Measurements from ENCODE around the gene RERE.

RERE gene

GRCh38 chr1:8477983-8478362 is 339.5 kb downstream of the RERE start (continued):
- no peak for TF ChIP-seq ZNF423 (tag by site-specific recombination; IDR thresholded peaks at IDR 0.05)
- no peak for TF ChIP-seq ZNF624 (tag by site-specific recombination; IDR thresholded peaks at IDR 0.05)
- no peak for TF ChIP-seq ZNF24 (tag by site-specific recombination; IDR thresholded peaks at IDR 0.05)
- no peak for TF ChIP-seq ZBTB7A (tag by site-specific recombination; IDR thresholded peaks at IDR 0.05; ENCODE audit: low read depth)
- TF ChIP-seq, protein P1, sequence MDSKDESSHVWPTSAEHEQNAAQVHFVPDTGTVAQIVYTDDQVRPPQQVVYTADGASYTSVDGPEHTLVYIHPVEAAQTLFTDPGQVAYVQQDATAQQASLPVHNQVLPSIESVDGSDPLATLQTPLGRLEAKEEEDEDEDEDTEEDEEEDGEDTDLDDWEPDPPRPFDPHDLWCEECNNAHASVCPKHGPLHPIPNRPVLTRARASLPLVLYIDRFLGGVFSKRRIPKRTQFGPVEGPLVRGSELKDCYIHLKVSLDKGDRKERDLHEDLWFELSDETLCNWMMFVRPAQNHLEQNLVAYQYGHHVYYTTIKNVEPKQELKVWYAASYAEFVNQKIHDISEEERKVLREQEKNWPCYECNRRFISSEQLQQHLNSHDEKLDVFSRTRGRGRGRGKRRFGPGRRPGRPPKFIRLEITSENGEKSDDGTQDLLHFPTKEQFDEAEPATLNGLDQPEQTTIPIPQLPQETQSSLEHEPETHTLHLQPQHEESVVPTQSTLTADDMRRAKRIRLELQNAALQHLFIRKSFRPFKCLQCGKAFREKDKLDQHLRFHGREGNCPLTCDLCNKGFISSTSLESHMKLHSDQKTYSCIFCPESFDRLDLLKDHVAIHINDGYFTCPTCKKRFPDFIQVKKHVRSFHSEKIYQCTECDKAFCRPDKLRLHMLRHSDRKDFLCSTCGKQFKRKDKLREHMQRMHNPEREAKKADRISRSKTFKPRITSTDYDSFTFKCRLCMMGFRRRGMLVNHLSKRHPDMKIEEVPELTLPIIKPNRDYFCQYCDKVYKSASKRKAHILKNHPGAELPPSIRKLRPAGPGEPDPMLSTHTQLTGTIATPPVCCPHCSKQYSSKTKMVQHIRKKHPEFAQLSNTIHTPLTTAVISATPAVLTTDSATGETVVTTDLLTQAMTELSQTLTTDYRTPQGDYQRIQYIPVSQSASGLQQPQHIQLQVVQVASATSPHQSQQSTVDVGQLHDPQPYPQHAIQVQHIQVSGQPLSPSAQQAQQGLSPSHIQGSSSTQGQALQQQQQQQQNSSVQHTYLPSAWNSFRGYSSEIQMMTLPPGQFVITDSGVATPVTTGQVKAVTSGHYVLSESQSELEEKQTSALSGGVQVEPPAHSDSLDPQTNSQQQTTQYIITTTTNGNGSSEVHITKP (tag by site-specific recombination; IDR thresholded peaks at IDR 0.05), result no peak
- TF ChIP-seq ZBTB8A (tag by site-specific recombination; IDR thresholded peaks at IDR 0.05), result 0 out of 2 replicates have a peak, but pooled peaks have one; percentile 44

DNA sequence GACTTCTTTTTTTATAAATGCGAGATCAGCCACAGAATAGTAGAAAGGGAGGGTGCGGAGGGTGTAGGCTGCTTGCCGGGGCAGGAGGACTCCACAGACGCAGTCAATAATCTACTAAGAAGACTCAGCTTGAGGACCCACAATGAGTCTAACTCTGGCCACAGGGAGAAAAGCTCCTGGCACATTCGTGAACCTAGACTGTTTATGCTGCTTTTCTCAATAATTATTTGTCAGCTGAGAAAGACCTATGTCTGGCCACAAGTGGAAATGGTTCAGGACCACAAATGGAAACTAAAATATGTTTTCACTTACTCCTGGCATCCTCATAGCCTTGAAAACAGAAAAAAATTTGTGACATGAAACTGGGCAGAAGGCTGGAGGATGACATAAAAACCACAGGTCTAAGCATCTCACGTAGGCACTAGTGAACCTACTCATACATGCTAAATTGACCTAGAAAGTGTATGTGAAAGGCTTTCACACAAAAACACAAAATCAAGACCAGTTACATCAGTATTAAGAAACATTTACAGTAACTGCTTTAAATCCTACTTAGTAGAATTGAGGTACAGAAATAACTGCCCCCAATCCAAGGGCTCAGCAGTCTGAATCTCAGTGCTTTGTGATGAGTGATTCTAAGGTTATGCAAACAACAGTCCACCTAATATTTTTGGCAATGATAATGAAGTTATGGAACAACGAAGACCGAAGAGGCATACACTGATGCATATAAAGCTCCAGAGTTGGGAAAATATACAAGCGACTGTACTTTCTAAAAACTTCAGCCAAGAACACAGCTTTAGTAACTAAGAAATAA is 340.1 kb downstream of the RERE start:
- ChIA-PET POLR2A (no interaction called here), CTCF (interaction anchor here (0.6 to 0.8 kb wide), 3 partner anchors 8 to 194 kb away, joined by 3 read pairs; no protein-coding TSS in a partner anchor)
- TF ChIP-seq ZNF670 (tag by site-specific recombination; IDR thresholded peaks at IDR 0.05; ENCODE audit: low read depth) (no peak), ZNF521 (tag by site-specific recombination; IDR thresholded peaks at IDR 0.05) (no peak), ZNF747 (tag by site-specific recombination; IDR thresholded peaks at IDR 0.05) (no peak), ZNF37A (tag by site-specific recombination; IDR thresholded peaks at IDR 0.05) (no peak), ZBTB48 (tag by site-specific recombination; IDR thresholded peaks at IDR 0.05) (no peak), ZNF398 (tag by site-specific recombination; IDR thresholded peaks at IDR 0.05) (no peak), ZNF544 (tag by site-specific recombination; IDR thresholded peaks at IDR 0.05) (no peak), ZNF549 (tag by site-specific recombination; IDR thresholded peaks at IDR 0.05) (no peak), ZFP41 (tag by site-specific recombination; IDR thresholded peaks at IDR 0.05; ENCODE audit: borderline replicate concordance) (no peak), INSM2 (tag by site-specific recombination; IDR thresholded peaks at IDR 0.05) (no peak), ZXDB (tag by site-specific recombination; IDR thresholded peaks at IDR 0.05) (no peak)
- TF ChIP-seq, protein P2, sequence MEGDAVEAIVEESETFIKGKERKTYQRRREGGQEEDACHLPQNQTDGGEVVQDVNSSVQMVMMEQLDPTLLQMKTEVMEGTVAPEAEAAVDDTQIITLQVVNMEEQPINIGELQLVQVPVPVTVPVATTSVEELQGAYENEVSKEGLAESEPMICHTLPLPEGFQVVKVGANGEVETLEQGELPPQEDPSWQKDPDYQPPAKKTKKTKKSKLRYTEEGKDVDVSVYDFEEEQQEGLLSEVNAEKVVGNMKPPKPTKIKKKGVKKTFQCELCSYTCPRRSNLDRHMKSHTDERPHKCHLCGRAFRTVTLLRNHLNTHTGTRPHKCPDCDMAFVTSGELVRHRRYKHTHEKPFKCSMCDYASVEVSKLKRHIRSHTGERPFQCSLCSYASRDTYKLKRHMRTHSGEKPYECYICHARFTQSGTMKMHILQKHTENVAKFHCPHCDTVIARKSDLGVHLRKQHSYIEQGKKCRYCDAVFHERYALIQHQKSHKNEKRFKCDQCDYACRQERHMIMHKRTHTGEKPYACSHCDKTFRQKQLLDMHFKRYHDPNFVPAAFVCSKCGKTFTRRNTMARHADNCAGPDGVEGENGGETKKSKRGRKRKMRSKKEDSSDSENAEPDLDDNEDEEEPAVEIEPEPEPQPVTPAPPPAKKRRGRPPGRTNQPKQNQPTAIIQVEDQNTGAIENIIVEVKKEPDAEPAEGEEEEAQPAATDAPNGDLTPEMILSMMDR (tag by site-specific recombination; IDR thresholded peaks at IDR 0.05), result no peak
- Histone ChIP-seq H3K36me3 (ENCODE audit: control insufficient read depth in 2 of 2, insufficient read depth in 1 of 2, low read length in 2 of 2) (no peaks in the 10 kb centered on the region), H3K4me3 (ENCODE audit: low read depth, low read length) (no peak overlapping the region), H3K27ac (ENCODE audit: extremely low read depth, low read depth, low read length) (no peak overlapping the region), H3K4me1 (ENCODE audit: control insufficient read depth, insufficient read depth, low read length) (peaks cover 20% of the 10 kb centered on the region), H3K9me3 (ENCODE audit: control insufficient read depth, insufficient read depth, low read depth, low read length) (no peaks in the 10 kb centered on the region)

All from HEK293 (cell line).